BJ (cell line): ENCODE results near the gene SCD5. TPM values are rescaled to one million over a fixed set of nuclear protein-coding genes. Genes with fewer than 3 reads are reported as not detected.

Experiments used
- CTCF ChIA-PET: fragments of 350-600 bp; formaldehyde crosslinking; extraction: SDS; loops from one replicate; lab custom pipeline; 2021; ENCODE audit warnings: antibody characterized with exemption, inconsistent platforms; lab: Yijun Ruan, JAX
- POLR2A ChIA-PET: fragments of 300-600 bp; sonication (Branson Sonifier 250); formaldehyde crosslinking; extraction: SDS; loops from one replicate; lab custom pipeline; 2021; ENCODE audit warnings: antibody characterized with exemption; lab: Charles Lee
- DNase-seq: peaks from one replicate; pipeline ENCODE4 v3.0.0-alpha.2; 2011; ENCODE audit warnings: low read depth
- H3K27me3 ChIP-seq: 2 replicates; pipeline ENCODE4 v1.6.0; 2011; ENCODE audit warnings: low read length; ENCODE audit not compliant: control insufficient read depth, insufficient read depth
- H3K36me3 ChIP-seq: 2 replicates; pipeline ENCODE4 v1.5.1; 2011; ENCODE audit warnings: low read length; ENCODE audit not compliant: control insufficient read depth, insufficient read depth
- H3K4me3 ChIP-seq: 2 replicates; pipeline ENCODE4 v1.5.1; 2011; ENCODE audit warnings: low read depth, mild to moderate bottlenecking, control low read depth, low read length
- CTCF ChIP-seq: IDR thresholded peaks from 2 replicates; pipeline ENCODE4 v1.5.1; 2011; ENCODE audit warnings: low read depth, mild to moderate bottlenecking, control low read depth, inconsistent platforms, low read length, moderate library complexity; ENCODE audit not compliant: insufficient read depth
- polyA plus RNA-seq: library from polyadenylated mRNA; depleted of rRNA; stranded (reverse); fragments of >200 nt; gene quantifications from 2 replicates; pipeline ENCODE4 v1.2.3, GENCODE V29; 2011

The SCD5 gene
- polyA plus RNA-seq, 1 experiment: 32.5 TPM

GRCh38 chr4:82621251-82621650, 177.3 kb downstream of the SCD5 start:
- no peaks in the 10 kb centered on the region for H3K36me3 ChIP-seq
- ChIA-PET CTCF (no interaction called here), POLR2A (no interaction called here)
- DNase-seq: no peak
- peaks cover 2% of the 10 kb centered on the region for H3K27me3 ChIP-seq
- no peak for TF ChIP-seq CTCF
- no peak overlapping the region for H3K4me3 ChIP-seq

GRCh38 chr4:82620126-82620735, 178.4 kb downstream of the SCD5 start:
- no peak for TF ChIP-seq CTCF
- Histone ChIP-seq H3K36me3 (no peaks in the 10 kb centered on the region), H3K27me3 (peaks cover 4% of the 10 kb centered on the region), H3K4me3 (no peak overlapping the region)
- ChIA-PET CTCF (interaction anchor here (1.0 kb wide), 1 partner anchor 14 kb away, joined by 3 read pairs; no protein-coding TSS in a partner anchor), POLR2A (no interaction called here)
- no peak for DNase-seq

- Histone ChIP-seq H3K36me3 (no peaks in the 10 kb centered on the region), H3K4me3 (no peak overlapping the region), H3K27me3 (peaks cover 4% of the 10 kb centered on the region)
- ChIA-PET POLR2A (no interaction called here), CTCF (no interaction called here)
- TF ChIP-seq CTCF: no peak
- peak; percentile 18 for DNase-seq
Observed at GRCh38 chr4:82618103-82618720, 180.4 kb downstream of the SCD5 start.

GRCh38 chr4:82614838-82615449, 183.7 kb downstream of the SCD5 start:
- CTCF ChIA-PET: no interaction called here
- POLR2A ChIA-PET: no interaction called here
- H3K36me3 ChIP-seq: no peaks in the 10 kb centered on the region
- no peak overlapping the region for H3K4me3 ChIP-seq
- DNase-seq: no peak
- TF ChIP-seq CTCF: no peak
- peaks cover 4% of the 10 kb centered on the region for H3K27me3 ChIP-seq

GRCh38 chr4:82613121-82613520, 185.5 kb downstream of the SCD5 start:
- Histone ChIP-seq H3K36me3 (no peaks in the 10 kb centered on the region), H3K4me3 (no peak overlapping the region), H3K27me3 (peaks cover 4% of the 10 kb centered on the region)
- ChIA-PET POLR2A (no interaction called here), CTCF (no interaction called here)
- no peak for DNase-seq
- no peak for TF ChIP-seq CTCF
